HG02884 (cell line): ENCODE measurements around the gene SRPK1.

Source experiments
- ATAC-seq: cut with Tn5 transposase; IDR thresholded peaks from one replicate; pipeline ENCODE4 v1.9.1; 2021; ENCODE audit warnings: mild to moderate bottlenecking, moderate library complexity; ENCODE audit not compliant: unreplicated experiment

Gene SRPK1

GRCh38 chr6:35829306-35829705 is 91.6 kb downstream of the SRPK1 start:
- ATAC-seq, result no peak

DNA sequence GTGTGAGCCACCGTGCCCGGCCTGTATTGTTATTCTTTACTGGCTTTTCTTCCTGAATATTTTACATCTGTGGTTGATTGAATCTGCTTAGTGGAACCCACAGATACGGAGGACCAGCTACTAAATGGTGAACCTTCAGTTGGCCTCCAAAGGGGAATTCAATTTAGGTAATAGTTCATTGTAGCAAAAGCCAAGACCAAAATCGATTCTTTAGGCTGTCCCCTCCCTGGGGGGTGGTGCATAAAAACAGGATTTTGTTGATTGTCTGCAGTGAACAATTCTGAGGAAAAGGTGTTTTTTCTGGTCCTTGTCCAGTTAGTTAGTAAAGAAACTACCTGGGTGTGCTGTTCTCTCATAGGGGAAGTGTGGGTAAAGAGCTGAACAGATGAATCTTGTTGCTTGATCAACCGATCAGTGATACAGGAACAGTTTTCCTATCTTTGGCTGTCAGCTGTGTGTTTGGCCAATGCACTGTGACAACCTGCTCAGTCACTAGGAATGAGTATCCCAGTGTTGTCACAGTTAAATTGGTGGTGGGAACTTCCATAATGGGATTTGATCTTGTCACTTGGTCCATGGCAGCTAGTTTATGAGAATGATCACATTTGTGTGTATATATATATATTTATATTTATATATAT is 96.2 kb downstream of the SRPK1 start:
- no peak for ATAC-seq

GRCh38 chr6:35823601-35824000 is 97.3 kb downstream of the SRPK1 start:
- ATAC-seq, result no peak

DNA sequence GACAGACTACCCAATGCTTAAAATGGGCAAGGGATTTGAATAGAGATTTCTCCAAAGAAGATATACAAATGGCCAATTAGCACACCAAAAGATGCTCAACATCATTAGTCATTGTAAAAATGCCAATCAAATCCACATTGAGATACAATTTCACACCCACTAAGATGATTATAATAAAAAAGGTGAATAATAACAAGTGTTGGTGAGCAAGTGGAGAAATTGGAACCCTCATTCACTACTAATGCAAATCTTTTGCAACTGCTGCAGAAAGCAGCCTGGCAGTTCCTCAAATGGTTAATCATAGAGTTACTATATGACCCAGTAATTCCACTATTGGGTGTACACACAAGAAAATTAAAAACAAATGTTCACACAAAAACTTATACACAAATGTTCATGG is 103.4 kb downstream of the SRPK1 start:
- ATAC-seq, result no peak

DNA sequence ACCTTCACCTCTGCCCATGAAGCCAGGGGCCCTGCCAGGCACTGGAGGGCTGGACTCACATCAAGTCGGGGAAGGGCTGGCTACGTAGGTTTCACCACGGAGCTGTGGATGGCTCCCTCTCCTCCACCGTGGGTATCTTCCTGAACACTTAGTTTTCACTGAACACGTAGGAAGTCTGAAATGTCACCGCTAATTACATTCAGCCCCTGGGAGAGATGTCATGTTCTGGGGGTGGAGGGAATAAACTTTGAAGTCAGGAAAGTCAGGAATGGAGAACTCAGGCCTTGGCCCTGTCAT is 109.3 kb downstream of the SRPK1 start:
- no peak for ATAC-seq

DNA sequence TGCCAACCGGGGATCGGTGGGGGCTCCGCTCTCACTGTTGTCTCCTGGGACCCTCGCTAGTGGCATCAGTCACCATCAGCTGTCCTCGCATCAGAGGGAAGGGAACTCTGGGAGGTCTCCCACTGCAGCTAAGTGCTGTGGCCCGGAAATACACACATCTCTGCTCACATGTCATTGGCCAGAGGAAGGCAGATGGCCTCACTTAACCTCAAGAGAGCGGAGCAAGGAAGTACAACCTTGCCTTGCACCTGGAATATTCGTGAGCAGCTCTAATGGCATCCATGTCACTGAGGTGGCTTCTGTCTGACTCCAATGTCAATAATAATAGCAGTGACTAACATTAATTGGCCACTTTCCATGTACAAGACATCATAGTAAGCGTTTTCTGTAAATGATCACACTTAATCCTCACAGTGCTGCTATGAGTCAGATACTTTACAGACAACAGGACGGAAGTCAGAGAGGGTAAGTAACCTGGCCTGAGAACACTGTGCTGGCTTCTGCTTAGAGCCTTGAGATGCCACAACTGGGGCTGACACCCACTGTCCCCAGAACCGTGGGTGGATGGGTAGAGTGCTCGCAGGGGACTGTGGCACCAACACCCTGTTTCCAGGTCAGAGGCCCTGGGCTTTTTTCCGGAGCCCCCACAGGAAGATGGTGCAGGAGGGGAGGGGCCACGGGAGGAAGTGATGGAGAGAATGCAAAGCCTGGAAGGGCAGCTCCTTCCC is 109.8 kb downstream of the SRPK1 start:
- ATAC-seq, result no peak

- no peak for ATAC-seq
Measured at GRCh38 chr6:35809809-35810208, 111.1 kb downstream of the SRPK1 start.

DNA sequence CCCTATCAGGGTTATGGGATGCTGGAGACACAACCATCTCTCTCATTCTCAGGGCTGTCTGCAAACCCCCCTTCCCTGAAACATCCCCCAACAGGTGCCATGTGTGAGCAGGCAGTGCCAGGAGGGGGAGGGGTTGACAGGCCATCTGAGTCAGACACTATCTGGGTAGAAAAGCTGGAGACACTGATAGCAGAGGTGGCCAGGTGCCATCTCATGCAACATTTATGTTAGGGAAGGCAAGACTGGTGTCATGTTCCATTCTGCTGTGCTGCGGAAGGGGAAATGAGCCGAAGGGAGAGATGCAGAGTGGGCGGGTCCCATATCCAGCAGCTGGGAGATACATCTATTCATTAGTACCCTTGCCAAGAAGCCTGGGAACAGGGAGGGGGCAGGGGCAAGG is 112.2 kb downstream of the SRPK1 start:
- no peak for ATAC-seq

GRCh38 chr6:35804996-35805736 is 115.7 kb downstream of the SRPK1 start, which contains the start of gene LHFPL5:
LHFPL5 (plus strand) TSS chr6:35805352; CDS start chr6:35805671, 319 bp downstream.
- no peak for ATAC-seq

- ATAC-seq, result no peak
Measured at GRCh38 chr6:35801148-35801547, 119.8 kb downstream of the SRPK1 start.

DNA sequence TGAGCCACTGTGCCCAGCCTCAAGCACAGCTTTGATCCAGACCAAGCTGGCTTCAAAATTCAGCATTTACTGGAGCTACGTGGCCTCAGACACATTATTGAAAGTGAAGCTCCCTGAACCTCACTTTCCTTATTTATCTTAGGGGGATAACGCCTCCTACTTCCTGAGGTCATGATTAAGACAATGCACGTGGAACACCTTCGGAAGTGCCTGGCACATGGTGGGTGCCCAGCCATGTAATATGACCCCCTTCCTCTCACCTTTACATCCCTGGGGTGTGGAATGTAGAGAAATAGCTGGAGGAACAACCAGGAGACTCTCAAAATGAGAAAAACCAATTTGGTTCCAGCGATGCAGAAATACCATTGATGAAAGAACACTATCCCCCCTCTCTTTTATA is 122.2 kb downstream of the SRPK1 start:
- no peak for ATAC-seq

- no peak for ATAC-seq
Measured at GRCh38 chr6:35797837-35798526, 122.9 kb downstream of the SRPK1 start.

DNA sequence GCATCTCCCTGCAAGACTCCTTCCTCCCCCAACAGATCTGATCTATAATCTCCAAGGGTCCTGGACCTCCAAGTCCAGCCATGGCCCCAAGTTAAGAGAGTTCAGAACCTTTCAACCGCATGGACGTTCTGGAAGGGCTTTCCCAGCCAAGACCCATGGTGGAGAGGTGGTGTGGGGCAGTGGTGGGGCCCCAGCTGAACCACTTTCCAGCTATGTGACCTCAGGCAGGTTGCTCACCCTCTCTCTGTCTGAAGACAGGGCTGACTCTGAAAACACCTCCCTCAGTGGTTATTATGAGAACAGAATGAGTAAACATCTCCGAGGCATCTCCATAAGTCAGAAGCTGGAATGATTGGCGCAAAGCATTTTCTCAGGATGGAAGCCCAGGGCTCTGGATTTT is 124.7 kb downstream of the SRPK1 start:
- no peak for ATAC-seq

- no peak for ATAC-seq
Measured at GRCh38 chr6:35795453-35796071, 125.3 kb downstream of the SRPK1 start.

DNA sequence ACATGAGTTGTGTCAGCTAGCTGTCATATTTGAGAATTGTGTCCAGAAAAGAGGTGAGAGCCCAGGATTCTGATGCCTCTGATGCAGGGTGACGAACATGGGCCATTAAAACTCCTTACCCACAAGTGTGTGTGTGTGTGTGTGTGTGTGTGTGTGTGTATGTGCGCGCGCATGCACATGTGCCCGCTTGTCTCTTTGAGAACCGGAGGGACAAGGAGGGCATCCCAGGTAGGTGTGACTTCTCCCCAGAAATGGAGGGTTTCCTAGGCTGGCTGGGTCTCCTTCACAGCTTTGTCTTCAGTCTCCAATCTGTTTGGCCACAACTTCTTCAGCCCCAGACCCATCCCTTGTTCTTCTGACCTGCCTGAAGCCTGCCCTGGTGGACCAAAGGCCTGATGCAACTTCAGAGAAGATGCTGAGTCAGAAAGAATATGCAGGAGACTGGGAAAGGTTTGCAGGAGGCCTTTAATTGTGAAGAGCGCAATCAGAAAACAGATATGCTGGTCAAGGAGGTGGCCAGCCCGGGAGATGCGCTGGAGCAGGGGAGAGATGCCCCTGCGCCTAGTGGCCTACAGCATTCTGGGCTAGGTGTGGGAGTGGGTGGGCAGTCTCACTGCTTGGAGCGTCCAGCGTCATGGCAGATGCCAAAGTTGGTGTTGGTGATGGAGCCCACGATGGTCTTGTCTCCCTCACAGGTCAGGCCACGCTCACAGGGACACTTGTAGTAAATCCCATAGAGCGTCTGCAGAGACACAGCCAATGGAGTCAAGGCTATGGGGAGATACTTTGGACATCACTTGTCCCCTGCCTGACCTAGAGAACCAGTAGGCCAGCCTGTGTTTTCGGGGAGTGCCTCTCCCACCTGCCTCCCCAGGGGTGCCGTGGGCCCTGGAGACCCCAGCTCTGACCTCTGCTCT is 126.1 kb downstream of the SRPK1 start:
- no peak for ATAC-seq

- no peak for ATAC-seq
Measured at GRCh38 chr6:35790683-35791082, 130.2 kb downstream of the SRPK1 start.

GRCh38 chr6:35788423-35788982 is 132.4 kb downstream of the SRPK1 start:
- ATAC-seq, result no peak

GRCh38 chr6:35787266-35788218 is 133.4 kb downstream of the SRPK1 start:
- no peak for ATAC-seq

GRCh38 chr6:35786810-35787209 is 134.1 kb downstream of the SRPK1 start:
- ATAC-seq, result no peak
